ENCODE results near the gene CHD5. TPM values are rescaled to one million over a fixed set of nuclear protein-coding genes. Genes with fewer than 3 reads are reported as not detected.

CHD5 gene
- total RNA-seq, 4 donors from 2014 or later = 5.5 to 16.9 (median 12.0) TPM

- TF ChIP-seq POLR2AphosphoS5 (IDR thresholded peaks at IDR 0.05) (no peak), EP300 (IDR thresholded peaks at IDR 0.05) (no peak), POLR2A (IDR thresholded peaks at IDR 0.05; ENCODE audit: low read depth) (no peak)
- TF ChIP-seq, protein P1, sequence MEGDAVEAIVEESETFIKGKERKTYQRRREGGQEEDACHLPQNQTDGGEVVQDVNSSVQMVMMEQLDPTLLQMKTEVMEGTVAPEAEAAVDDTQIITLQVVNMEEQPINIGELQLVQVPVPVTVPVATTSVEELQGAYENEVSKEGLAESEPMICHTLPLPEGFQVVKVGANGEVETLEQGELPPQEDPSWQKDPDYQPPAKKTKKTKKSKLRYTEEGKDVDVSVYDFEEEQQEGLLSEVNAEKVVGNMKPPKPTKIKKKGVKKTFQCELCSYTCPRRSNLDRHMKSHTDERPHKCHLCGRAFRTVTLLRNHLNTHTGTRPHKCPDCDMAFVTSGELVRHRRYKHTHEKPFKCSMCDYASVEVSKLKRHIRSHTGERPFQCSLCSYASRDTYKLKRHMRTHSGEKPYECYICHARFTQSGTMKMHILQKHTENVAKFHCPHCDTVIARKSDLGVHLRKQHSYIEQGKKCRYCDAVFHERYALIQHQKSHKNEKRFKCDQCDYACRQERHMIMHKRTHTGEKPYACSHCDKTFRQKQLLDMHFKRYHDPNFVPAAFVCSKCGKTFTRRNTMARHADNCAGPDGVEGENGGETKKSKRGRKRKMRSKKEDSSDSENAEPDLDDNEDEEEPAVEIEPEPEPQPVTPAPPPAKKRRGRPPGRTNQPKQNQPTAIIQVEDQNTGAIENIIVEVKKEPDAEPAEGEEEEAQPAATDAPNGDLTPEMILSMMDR (IDR thresholded peaks at IDR 0.05) = no peak
- Histone ChIP-seq H3K27ac (replicated peaks in 1 of 4) (peak overlapping the region in 3 of 4 donors; percentile 58 to 71 (median 62)), H3K27me3 (peaks cover 0 to 45% (median 14%) of the 10 kb centered on the region in 4 donors), H3K36me3 (peaks cover 0 to 21% (median 13%) of the 10 kb centered on the region in 4 donors), H3K4me1 (peaks cover 15 to 57% (median 48%) of the 10 kb centered on the region in 4 donors), H3K4me3 (no peak overlapping the region), H3K9me3 (no peaks in the 10 kb centered on the region)
- 38% methylated on average over 4 of the region's 10 CpGs for WGBS
- intact Hi-C loops (cut with DNase I) = no loop called here
- no peak for DNase-seq (ENCODE audit: extremely low spot score)
These were observed 1.2 kb upstream of the CHD5 start for GRCh38 chr1:6181347-6181770.

- H3K9me3 ChIP-seq = no peaks in the 10 kb centered on the region
- DNase-seq (ENCODE audit: extremely low spot score) = no peak
- intact Hi-C loops (cut with DNase I) = no loop called here
- TF ChIP-seq POLR2AphosphoS5 (IDR thresholded peaks at IDR 0.05) = no peak
- TF ChIP-seq, protein P1 (IDR thresholded peaks at IDR 0.05) = no peak
- TF ChIP-seq POLR2A (IDR thresholded peaks at IDR 0.05; ENCODE audit: low read depth) = no peak
- TF ChIP-seq EP300 (IDR thresholded peaks at IDR 0.05) = no peak
- peak overlapping the region; percentile 58 to 71 (median 62) for H3K27ac ChIP-seq (replicated peaks in 1 of 4)
- peaks cover 0 to 50% (median 14%) of the 10 kb centered on the region in 4 donors for H3K27me3 ChIP-seq
- 9% methylated on average over 19 of the region's 36 CpGs for WGBS
- peaks cover 0 to 17% (median 11%) of the 10 kb centered on the region in 4 donors for H3K36me3 ChIP-seq
- H3K4me3 ChIP-seq = peak overlapping the region; percentile 50 to 63 (median 51)
- peaks cover 15 to 57% (median 48%) of the 10 kb centered on the region in 4 donors for H3K4me1 ChIP-seq
These were observed 688 bp upstream of the CHD5 start for GRCh38 chr1:6180707-6181311.

GRCh38 chr1:6179564-6180175, 451 bp downstream of the CHD5 start:
- no peak for DNase-seq (ENCODE audit: extremely low spot score)
- Histone ChIP-seq H3K27ac (replicated peaks in 1 of 4) (peak overlapping the region; percentile 58 to 71 (median 62)), H3K27me3 (peaks cover 0 to 62% (median 14%) of the 10 kb centered on the region in 4 donors), H3K36me3 (peaks cover 0 to 6% (median 3%) of the 10 kb centered on the region in 4 donors), H3K9me3 (no peaks in the 10 kb centered on the region), H3K4me3 (peak overlapping the region; percentile 50 to 63 (median 51)), H3K4me1 (peaks cover 15 to 45% (median 37%) of the 10 kb centered on the region in 4 donors)
- no peak for TF ChIP-seq EP300 (IDR thresholded peaks at IDR 0.05)
- 0% methylated on average over 16 of the region's 92 CpGs for WGBS
- intact Hi-C loops (cut with DNase I) = no loop called here

- WGBS = 5% methylated on average over 10 of the region's 51 CpGs
- Histone ChIP-seq H3K9me3 (no peaks in the 10 kb centered on the region), H3K27ac (replicated peaks in 1 of 4) (peak overlapping the region; percentile 30 to 47 (median 38)), H3K4me1 (peaks cover 15 to 40% (median 36%) of the 10 kb centered on the region in 4 donors), H3K27me3 (peaks cover 0 to 67% (median 14%) of the 10 kb centered on the region in 4 donors), H3K4me3 (peak overlapping the region; percentile 50 to 63 (median 51)), H3K36me3 (no peaks in the 10 kb centered on the region)
- TF ChIP-seq, protein P1 (IDR thresholded peaks at IDR 0.05) = no peak
- no peak for TF ChIP-seq POLR2AphosphoS5 (IDR thresholded peaks at IDR 0.05)
- no peak for TF ChIP-seq EP300 (IDR thresholded peaks at IDR 0.05)
- TF ChIP-seq POLR2A (IDR thresholded peaks at IDR 0.05; ENCODE audit: low read depth) = no peak
- intact Hi-C loops (cut with DNase I) = no loop called here
- no peak for DNase-seq (ENCODE audit: extremely low spot score)
These were observed 1.2 kb downstream of the CHD5 start for GRCh38 chr1:6178751-6179563.

Measured in esophagus muscularis mucosa (tissue), 4 donors.